PFSK-1 (cell line): ENCODE data around the gene PRDM2.

ENCODE experiments used
- POLR2AphosphoS5 ChIP-seq: IDR thresholded peaks from 2 replicates; pipeline ENCODE4 v1.6.1; 2012; ENCODE audit warnings: low read depth, mild to moderate bottlenecking, control low read depth, low read length, moderate library complexity
- SIN3A ChIP-seq: IDR thresholded peaks from 2 replicates; pipeline ENCODE4 v1.6.1; 2012; ENCODE audit warnings: mild to moderate bottlenecking, low read length, moderate library complexity, borderline replicate concordance; ENCODE audit not compliant: insufficient read depth
- TAF1 ChIP-seq: IDR thresholded peaks from 2 replicates; pipeline ENCODE4 v1.6.1; 2012; ENCODE audit warnings: low read length, control low read depth, borderline replicate concordance; ENCODE audit not compliant: insufficient read depth

DNA sequence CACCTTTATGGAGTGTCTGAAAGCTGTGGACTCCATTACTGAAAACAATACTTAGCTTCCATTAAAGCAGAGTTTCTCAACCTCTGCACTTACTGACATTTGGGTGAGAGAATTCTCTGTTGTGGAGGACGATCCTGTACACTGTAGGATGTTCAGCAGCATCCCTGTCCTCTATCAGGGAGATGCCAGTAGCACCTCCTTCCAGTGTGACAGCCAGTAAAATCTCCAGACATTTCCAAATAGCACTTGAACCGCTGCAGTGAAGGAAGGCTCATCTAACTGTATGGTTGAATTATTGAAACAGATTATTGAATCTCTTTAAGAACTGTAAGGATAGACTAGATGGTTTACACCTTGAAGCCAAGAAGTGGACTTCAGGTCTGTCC, 3.1 kb downstream of the PRDM2 start:
- TF ChIP-seq POLR2AphosphoS5 (no peak), TAF1 (no peak), SIN3A (no peak)
